H1 (cell line): ENCODE results near the gene TOMM5. TPM values are rescaled to one million over a fixed set of nuclear protein-coding genes. Genes with fewer than 3 reads are reported as not detected.
"Not testable (repeated sequence)": the region's sequence is repeated elsewhere in the genome, so short reads cannot be mapped to it uniquely, and the experiment has no call there.

Experiments used
- CTCF ChIA-PET: fragments of 300-600 bp; sonication (Branson Sonifier 250); formaldehyde crosslinking; loops from one replicate; lab custom pipeline; 2021; ENCODE audit not compliant: partially characterized antibody; lab: Charles Lee
- POLR2A ChIA-PET: fragments of 300-600 bp; sonication (Branson Sonifier 250); formaldehyde crosslinking; loops from one replicate; lab custom pipeline; 2021; ENCODE audit warnings: inconsistent platforms; ENCODE audit not compliant: partially characterized antibody; lab: Charles Lee
- DNase-seq, 2 experiments: peaks; one replicate each; pipeline versions ENCODE4 v3.0.0 to v3.0.0-alpha.2; 2010 to 2022; ENCODE audit warnings: low spot score in 2 of 2, low read depth in 1 of 2, mixed read lengths in 1 of 2
- FAIRE-seq: peaks from 2 replicates; lab custom pipeline; 2011; peaks lifted over from hg19 to GRCh38; lab: Jason Lieb, UNC
- H2AFZ ChIP-seq: 2 replicates; pipeline ENCODE4 v1.8.1; 2012; ENCODE audit warnings: low read length, inconsistent platforms
- H2AK5ac ChIP-seq: 2 replicates; pipeline ENCODE4 v1.6.1; 2013; ENCODE audit warnings: low read depth, low read length
- H2BK120ac ChIP-seq: replicated peaks from 2 replicates; pipeline ENCODE3; 2013; ENCODE audit warnings: low read depth, low read length, inconsistent platforms
- H2BK12ac ChIP-seq: 2 replicates; pipeline ENCODE4 v1.6.1; 2013; ENCODE audit warnings: low read depth, low read length
- H2BK15ac ChIP-seq: 2 replicates; pipeline ENCODE4 v1.6.1; 2013; ENCODE audit warnings: low read length
- H2BK20ac ChIP-seq: 2 replicates; pipeline ENCODE4 v1.6.1; 2013; ENCODE audit warnings: low read length
- H2BK5ac ChIP-seq: 2 replicates; pipeline ENCODE4 v1.6.1; 2013; ENCODE audit warnings: low read depth, low read length
- H3K14ac ChIP-seq: 2 replicates; pipeline ENCODE4 v1.6.1; 2013; ENCODE audit warnings: inconsistent platforms; ENCODE audit not compliant: insufficient read length
- H3K18ac ChIP-seq: 2 replicates; pipeline ENCODE4 v1.6.1; 2013; ENCODE audit warnings: low read length; ENCODE audit errors: extremely low read depth
- H3K23ac ChIP-seq: 2 replicates; pipeline ENCODE4 v1.6.1; 2013; ENCODE audit warnings: inconsistent platforms; ENCODE audit not compliant: insufficient read length
- H3K23me2 ChIP-seq: 2 replicates; pipeline ENCODE4 v1.6.1; 2013; ENCODE audit warnings: low read depth, low read length
- H3K27ac ChIP-seq: 2 replicates; pipeline ENCODE4 v1.6.1; 2011; ENCODE audit warnings: low read depth, low read length, inconsistent platforms
- H3K27me3 ChIP-seq, 4 experiments: replicated peaks in 1 of 4; 1 replicate in 1 of 4; 2 replicates in 3 of 4; pipeline versions ENCODE4 v1.6.1 to v1.8.1; 2011 to 2013; ENCODE audit warnings: low read length in 3 of 4, mild to moderate bottlenecking in 3 of 4, inconsistent platforms in 2 of 4, mixed read lengths in 2 of 4, moderate library complexity in 1 of 4; ENCODE audit not compliant: control insufficient read depth in 3 of 4, insufficient read depth in 3 of 4; ENCODE audit errors: extremely low read depth in 1 of 4
- H3K36me3 ChIP-seq, 4 experiments: 2 replicates each; pipeline versions ENCODE4 v1.6.1 to v1.8.1; 2011 to 2013; ENCODE audit warnings: mild to moderate bottlenecking in 4 of 4, low read length in 3 of 4, moderate library complexity in 2 of 4, control low read depth in 1 of 4, inconsistent platforms in 1 of 4; ENCODE audit not compliant: insufficient read depth in 4 of 4, control insufficient read depth in 2 of 4
- H3K4ac ChIP-seq: replicated peaks from 2 replicates; pipeline ENCODE3; 2013; ENCODE audit warnings: low read length, low read depth, mixed read lengths, inconsistent platforms; ENCODE audit not compliant: insufficient read length
- H3K4me1 ChIP-seq, 4 experiments: replicated peaks in 1 of 4; 1 replicate in 1 of 4; 2 replicates in 3 of 4; pipeline versions ENCODE4 v1.6.1 to v1.8.1; 2011 to 2013; ENCODE audit warnings: low read length in 3 of 4, inconsistent platforms in 2 of 4, mixed read lengths in 1 of 4; ENCODE audit not compliant: insufficient read depth in 4 of 4, control insufficient read depth in 3 of 4
- H3K4me2 ChIP-seq, 2 experiments: 2 replicates each; pipeline versions ENCODE4 v1.6.1 to v1.8.1; 2011 to 2013; ENCODE audit warnings: low read depth in 2 of 2, low read length in 2 of 2, control low read depth in 1 of 2, inconsistent platforms in 1 of 2, mild to moderate bottlenecking in 1 of 2; ENCODE audit not compliant: insufficient read depth in 1 of 2
- H3K4me3 ChIP-seq, 4 experiments: fragments of 200-600, 300-600 bp in 1 of 4; sonication (generic), shearing (Covaris generic), sonication (Bioruptor Twin) in 1 of 4; 2 replicates each; pipeline versions ENCODE4 v1.5.1 to v1.8.1; 2011 to 2016; ENCODE audit warnings: low read length in 4 of 4, low read depth in 3 of 4, control low read depth in 2 of 4, inconsistent platforms in 2 of 4, mild to moderate bottlenecking in 2 of 4, mixed read lengths in 1 of 4, moderate library complexity in 1 of 4; ENCODE audit not compliant: insufficient read depth in 2 of 4; ENCODE audit errors: extremely low read depth in 1 of 4
- H3K56ac ChIP-seq: replicated peaks from 2 replicates; pipeline ENCODE3; 2013; ENCODE audit warnings: low read depth, mild to moderate bottlenecking, mixed read lengths, low read length, inconsistent platforms; ENCODE audit not compliant: insufficient read length
- H3K79me1 ChIP-seq: 2 replicates; pipeline ENCODE4 v1.6.1; 2013; ENCODE audit warnings: low read depth, low read length, control low read depth
- H3K79me2 ChIP-seq, 2 experiments: 2 replicates each; pipeline versions ENCODE4 v1.6.1 to v1.8.1; 2012 to 2013; ENCODE audit warnings: low read length in 2 of 2, mild to moderate bottlenecking in 2 of 2, inconsistent platforms in 1 of 2; ENCODE audit not compliant: insufficient read depth in 2 of 2, control insufficient read depth in 1 of 2
- H3K9ac ChIP-seq, 4 experiments: replicated peaks in 1 of 4; 1 replicate in 1 of 4; 2 replicates in 3 of 4; pipeline versions ENCODE4 v1.6.1 to v1.8.1; 2011 to 2013; ENCODE audit warnings: low read depth in 3 of 4, low read length in 3 of 4, control low read depth in 2 of 4, mild to moderate bottlenecking in 2 of 4, moderate library complexity in 2 of 4, inconsistent platforms in 1 of 4; ENCODE audit errors: extremely low read depth in 1 of 4
- H3K9me3 ChIP-seq, 2 experiments: 2 replicates each; pipeline versions ENCODE4 v1.6.1 to v1.8.1; 2012 to 2013; ENCODE audit warnings: mild to moderate bottlenecking in 2 of 2, moderate library complexity in 2 of 2, control low read depth in 1 of 2, inconsistent platforms in 1 of 2, low read depth in 1 of 2, low read length in 1 of 2, mixed read lengths in 1 of 2; ENCODE audit not compliant: insufficient read depth in 2 of 2
- H4K20me1 ChIP-seq, 2 experiments: replicated peaks in 1 of 2; 2 replicates each; pipeline versions ENCODE3 to v1.8.1; 2011 to 2013; ENCODE audit warnings: inconsistent platforms in 2 of 2, low read length in 2 of 2, mild to moderate bottlenecking in 1 of 2; ENCODE audit not compliant: insufficient read depth in 2 of 2, control insufficient read depth in 1 of 2
- H4K5ac ChIP-seq: 2 replicates; pipeline ENCODE4 v1.6.1; 2013; ENCODE audit warnings: low read length, low read depth, mixed read lengths, inconsistent platforms; ENCODE audit not compliant: insufficient read length
- H4K8ac ChIP-seq: 2 replicates; pipeline ENCODE4 v1.8.0; 2013; ENCODE audit warnings: mild to moderate bottlenecking, moderate library complexity, low read length, inconsistent platforms; ENCODE audit not compliant: insufficient read depth; ENCODE audit errors: extremely low read depth
- H4K91ac ChIP-seq: replicated peaks from 2 replicates; pipeline ENCODE3; 2013; ENCODE audit warnings: low read length, mixed read lengths, inconsistent platforms; ENCODE audit not compliant: insufficient read length
- WGBS, 2 experiments: shearing (Covaris generic) in 1 of 2; methylation state at CpG; one replicate each; pipeline versions ENCODE4 v1.1.6 to v1.1.7; 2013 to 2015; ENCODE audit warnings: low lambda C conversion rate in 2 of 2, mixed read lengths in 2 of 2, inconsistent platforms in 1 of 2, low coverage in 1 of 2, missing lambda C conversion rate in 1 of 2; ENCODE audit not compliant: insufficient replicate concordance in 2 of 2, insufficient coverage in 1 of 2, insufficient read length in 1 of 2; ENCODE audit errors: extremely low coverage in 1 of 2, missing lambda C conversion rate in 1 of 2; 5-methylcytosine and 5-hydroxymethylcytosine counted together
- polyA plus RNA-seq, 7 experiments: library from polyadenylated mRNA; depleted of rRNA in 3 of 7; stranded (reverse) in 5 of 7; unstranded in 2 of 7; fragments of >200 nt in 5 of 7; fragments of 200-250 nt in 2 of 7; gene quantifications; 1 replicate in 5 of 7; 2 replicates in 1 of 7; 4 replicates in 1 of 7; pipeline versions ENCODE4 v1.2.1 to v1.2.3, GENCODE V29; 2011 to 2013; ENCODE audit warnings: missing spikeins in 2 of 7, mixed read lengths in 2 of 7
- total RNA-seq: library from RNA; stranded (reverse); fragmentation: NEBNext Ultra II Directional; extraction: Animal tissue kit (Norgen Biotek cat#: 25700); gene quantifications from 2 replicates; pipeline ENCODE4 v1.2.1, GENCODE V29; 2021

TOMM5 gene
- total and polyA plus RNA-seq, 2 of the 8 experiments (the other 6 are each of a cell fraction or from before 2014, with no cell fraction given), result 171 to 174 TPM

DNA sequence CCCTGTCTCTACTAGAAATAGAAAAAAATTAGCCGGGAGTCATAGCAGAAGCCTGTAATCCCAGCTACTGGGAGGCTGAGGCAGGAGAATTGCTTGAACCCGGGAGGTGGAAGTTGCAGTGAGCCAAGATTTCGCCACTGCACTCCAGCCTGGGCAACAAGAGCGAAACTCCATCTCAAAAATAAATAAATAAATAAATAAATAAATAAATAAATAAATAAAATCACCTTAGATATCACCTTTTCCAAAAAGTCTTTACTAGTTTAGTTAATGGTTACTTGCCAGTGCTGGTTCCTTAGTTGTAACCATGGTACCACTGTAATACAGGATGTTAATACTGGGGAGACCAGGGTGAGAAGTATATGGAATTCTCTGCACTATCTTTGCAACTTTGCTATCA lies 9.7 kb upstream of the TOMM5 start:
- 94% methylated on average over 4 of the region's 4 CpGs; no CpG with 5 or more reads in 1 of the 2 experiments for WGBS, 2 experiments
- H3K4ac ChIP-seq, H3K4me1 ChIP-seq, H3K36me3 ChIP-seq, H3K9ac ChIP-seq, H4K5ac ChIP-seq, H4K91ac ChIP-seq, H3K27me3 ChIP-seq, H3K79me2 ChIP-seq, H2AK5ac ChIP-seq, H3K14ac ChIP-seq, H3K9me3 ChIP-seq, H3K23me2 ChIP-seq, H3K79me1 ChIP-seq, H2BK20ac ChIP-seq, POLR2A ChIA-PET, H2BK15ac ChIP-seq, H3K4me2 ChIP-seq, H2AFZ ChIP-seq, DNase-seq, H3K18ac ChIP-seq, H2BK5ac ChIP-seq, H4K20me1 ChIP-seq, FAIRE-seq, H2BK12ac ChIP-seq, H2BK120ac ChIP-seq, H3K23ac ChIP-seq, H3K4me3 ChIP-seq, H3K56ac ChIP-seq, H3K27ac ChIP-seq, H4K8ac ChIP-seq: not testable (repeated sequence)
- CTCF ChIA-PET, result interaction anchor here (0.9 to 1.3 kb wide), 2 partner anchors 12 to 13 kb away, joined by 4 to 5 read pairs; no protein-coding TSS in a partner anchor
